Stomach (tissue), 9 donors: ENCODE results near the gene ZCCHC14. TPM values are rescaled to one million over a fixed set of nuclear protein-coding genes. Genes with fewer than 3 reads are reported as not detected.
A peak's percentile ranks its signal among the peaks of the same experiment; 100 is the strongest.

Experiments used
- DNase-seq, 2 donors: peaks; one replicate each; pipeline versions ENCODE4 v3.0.0 to v3.0.0-alpha.2; 2013 to 2019
- H3K27ac ChIP-seq, 5 donors: fragments of 200-600 bp in 4 of 5; sonication (generic) in 4 of 5; one replicate each; pipeline ENCODE4 v1.5.1; 2013 to 2019; ENCODE audit warnings: mild to moderate bottlenecking in 1 of 5, moderate library complexity in 1 of 5
- H3K27me3 ChIP-seq, 3 donors: fragments of 200-600 bp; sonication (generic); one replicate each; pipeline ENCODE4 v1.5.1; 2017 to 2019; ENCODE audit warnings: mixed run types in 1 of 3
- H3K36me3 ChIP-seq, 4 donors: fragments of 200-600 bp; sonication (generic); 1 replicate in 3 of 4; 2 replicates in 1 of 4; pipeline ENCODE4 v1.5.1; 2016 to 2019
- H3K4me1 ChIP-seq, 4 donors: fragments of 200-600 bp; sonication (generic); one replicate each; pipeline ENCODE4 v1.5.1; 2016 to 2019
- H3K4me3 ChIP-seq, 4 donors: fragments of 200-600 bp; sonication (generic) in 3 of 4; one replicate each; pipeline ENCODE4 v1.5.1; 2016 to 2019; ENCODE audit warnings: mild to moderate bottlenecking in 1 of 4
- H3K9me3 ChIP-seq, 4 donors: fragments of 200-600 bp; sonication (generic); one replicate each; pipeline ENCODE4 v1.5.1; 2016 to 2019
- CTCF ChIP-seq, 7 experiments: fragments of 450-650 bp in 4 of 7; fragments of 200-600 bp in 3 of 7; sonication (generic) in 3 of 7; IDR thresholded peaks; one replicate each; pipeline ENCODE4 v1.5.1; 2016 to 2019; ENCODE audit warnings: antibody characterized with exemption in 7 of 7, control low read depth in 2 of 7, mild to moderate bottlenecking in 1 of 7
- EP300 ChIP-seq: sonication (generic); formaldehyde crosslinking; IDR thresholded peaks from one replicate; pipeline ENCODE4 v1.6.1; 2017; ENCODE audit warnings: antibody characterized with exemption
- POLR2A ChIP-seq, 4 donors: fragments of 450-650 bp; IDR thresholded peaks; one replicate each; pipeline ENCODE4 v1.6.1; 2016; ENCODE audit warnings: antibody characterized with exemption in 4 of 4, control low read depth in 2 of 4, mild to moderate bottlenecking in 1 of 4, moderate library complexity in 1 of 4
- POLR2AphosphoS5 ChIP-seq, 3 donors: sonication (generic); formaldehyde crosslinking; IDR thresholded peaks; one replicate each; pipeline ENCODE4 v1.6.1; 2016; ENCODE audit warnings: antibody characterized with exemption in 3 of 3
- WGBS, 5 donors: extraction: QIAGEN DNeasy Blood & Tissue Kit in 3 of 5; methylation state at CpG; one replicate each; pipeline versions ENCODE4 v1.1.5 to v1.1.7; 2013 to 2018; 5-methylcytosine and 5-hydroxymethylcytosine counted together
- intact Hi-C: fragments of 100-400 bp; cut with DNase I; formaldehyde crosslinking; loops from one replicate; pipeline ENCODE4 v1.15.1; 2023; ENCODE audit warnings: low total_unique reads
- polyA plus RNA-seq, 3 donors: library from polyadenylated mRNA; stranded (reverse); fragments of 200-250 nt; gene quantifications; one replicate each; pipeline ENCODE4 v1.2.3, GENCODE V29; 2013
- total RNA-seq, 5 donors: library from RNA; depleted of rRNA; stranded (reverse); fragments of >200 nt; gene quantifications; one replicate each; pipeline versions ENCODE4 v1.1.0 to v1.2.3, GENCODE V29; 2014 to 2016
- donor health status: healthy with polysubstance abuse.
- donor health status: Bipolar disorder and iron deficiency.
- donor health status: healthy.

Gene ZCCHC14
- total and polyA plus RNA-seq, 8 donors: 5.4 to 25.9 (median 16.7) TPM

GRCh38 chr16:87361916-87362619, 130.8 kb downstream of the ZCCHC14 start:
- WGBS, 5 donors: 94 to 98% (median 97%) methylated on average over 7 to 8 of the region's 8 CpGs
- no peaks in the 10 kb centered on the region for H3K9me3 ChIP-seq

GRCh38 chr16:87360862-87361610, 131.8 kb downstream of the ZCCHC14 start:
- Histone ChIP-seq H3K27me3 (no peaks in the 10 kb centered on the region), H3K27ac (no peak overlapping the region), H3K9me3 (no peaks in the 10 kb centered on the region), H3K36me3 (peaks cover 32 to 73% (median 61%) of the 10 kb centered on the region in 4 donors), H3K4me3 (no peak overlapping the region), H3K4me1 (peaks cover 21 to 34% (median 30%) of the 10 kb centered on the region in 4 donors)
- 95 to 97% (median 97%) methylated on average over 15 to 16 of the region's 16 CpGs for WGBS, 5 donors
- TF ChIP-seq POLR2A (IDR thresholded peaks at IDR 0.05) (no peak), CTCF (IDR thresholded peaks at IDR 0.05) (no peak), POLR2AphosphoS5 (IDR thresholded peaks at IDR 0.05) (no peak), EP300 (no peak)
- DNase-seq: no peak
- intact Hi-C loops: no loop called here

More at GRCh38 chr16:87361916-87362619, 130.8 kb downstream of the ZCCHC14 start:
- intact Hi-C loops: no loop called here
- no peak overlapping the region for H3K4me3 ChIP-seq
- H3K4me1 ChIP-seq: peaks cover 30 to 45% (median 39%) of the 10 kb centered on the region in 4 donors
- H3K27ac ChIP-seq: peak overlapping the region in 1 of 5 donors; percentile 11
- H3K27me3 ChIP-seq: no peaks in the 10 kb centered on the region
- peaks cover 29 to 64% (median 60%) of the 10 kb centered on the region in 4 donors for H3K36me3 ChIP-seq
- no peak for DNase-seq
- TF ChIP-seq EP300 (no peak), POLR2AphosphoS5 (IDR thresholded peaks at IDR 0.05) (no peak), POLR2A (IDR thresholded peaks at IDR 0.05) (no peak), CTCF (IDR thresholded peaks at IDR 0.05) (no peak)

GRCh38 chr16:87359121-87359520, 133.7 kb downstream of the ZCCHC14 start:
- Histone ChIP-seq H3K4me3 (no peak overlapping the region), H3K27ac (no peak overlapping the region), H3K9me3 (no peaks in the 10 kb centered on the region), H3K4me1 (peaks cover 9 to 16% (median 14%) of the 10 kb centered on the region in 4 donors), H3K36me3 (peaks cover 32 to 75% (median 67%) of the 10 kb centered on the region in 4 donors), H3K27me3 (no peaks in the 10 kb centered on the region)
- 91 to 95% (median 93%) methylated on average over 7 of the region's 7 CpGs for whole genome bisulfite sequencing, 5 donors
- no peak for DNase-seq
- intact Hi-C loops: no loop called here
- TF ChIP-seq POLR2A (IDR thresholded peaks at IDR 0.05): no peak
- TF ChIP-seq POLR2AphosphoS5 (IDR thresholded peaks at IDR 0.05): no peak
- no peak for TF ChIP-seq CTCF (IDR thresholded peaks at IDR 0.05)
- no peak for TF ChIP-seq EP300

GRCh38 chr16:87358696-87359095, 134.1 kb downstream of the ZCCHC14 start:
- peaks cover 32 to 79% (median 71%) of the 10 kb centered on the region in 4 donors for H3K36me3 ChIP-seq
- DNase-seq: no peak
- 82 to 89% (median 86%) methylated on average over 9 of the region's 9 CpGs for WGBS, 5 donors

More at GRCh38 chr16:87358696-87359095, 134.1 kb downstream of the ZCCHC14 start:
- intact Hi-C loops: no loop called here
- Histone ChIP-seq H3K4me1 (peaks cover 5 to 12% (median 9%) of the 10 kb centered on the region in 4 donors), H3K27ac (no peak overlapping the region), H3K27me3 (no peaks in the 10 kb centered on the region), H3K9me3 (no peaks in the 10 kb centered on the region), H3K4me3 (no peak overlapping the region)
- no peak for TF ChIP-seq CTCF (IDR thresholded peaks at IDR 0.05)
- TF ChIP-seq EP300: no peak
- TF ChIP-seq POLR2AphosphoS5 (IDR thresholded peaks at IDR 0.05): no peak
- no peak for TF ChIP-seq POLR2A (IDR thresholded peaks at IDR 0.05)
